ENCODE measurements around the gene ALPP. TPM values are rescaled to one million over a fixed set of nuclear protein-coding genes. Genes with fewer than 3 reads are reported as not detected.

The ALPP gene
- total RNA-seq, 1 experiment from 2014 or later, result 0.20 TPM

- Histone ChIP-seq H3K9me3 (ENCODE audit: control insufficient read depth, low read depth, low read length) (no peaks in the 10 kb centered on the region), H3K56ac (ENCODE audit: insufficient read length, low read depth, low read length) (no peak overlapping the region), H3K23me2 (ENCODE audit: insufficient read length, low read depth, low read length, poor library complexity, severe bottlenecking) (peaks cover 23% of the 10 kb centered on the region), H4K8ac (replicated peaks; ENCODE audit: insufficient read length, low read depth, low read length) (no peak overlapping the region), H3K27ac (ENCODE audit: insufficient read length, low read depth, low read length) (no peak overlapping the region), H2AK5ac (ENCODE audit: insufficient read length, low read length) (no peak overlapping the region), H4K5ac (ENCODE audit: insufficient read length, low read depth, low read length) (no peak overlapping the region), H2BK120ac (ENCODE audit: low read depth, low read length, poor library complexity, severe bottlenecking) (no peak overlapping the region), H3K18ac (ENCODE audit: insufficient read length, low read depth, low read length) (no peak overlapping the region), H3K23ac (ENCODE audit: insufficient read length, low read depth, low read length) (no peak overlapping the region), H3K9ac (ENCODE audit: extremely low read depth, insufficient read length, low read length) (no peak overlapping the region), H2BK12ac (ENCODE audit: insufficient read length, low read depth, low read length) (no peak overlapping the region), H3K79me1 (ENCODE audit: insufficient read depth, low read depth, low read length, poor library complexity, severe bottlenecking) (no peaks in the 10 kb centered on the region), H3K4ac (ENCODE audit: low read depth, low read length) (no peak overlapping the region), H2BK15ac (ENCODE audit: low read depth, low read length) (no peak overlapping the region), H4K20me1 (ENCODE audit: control insufficient read depth, insufficient read depth, insufficient read length) (no peaks in the 10 kb centered on the region), H2BK5ac (ENCODE audit: insufficient read length, low read length) (no peak overlapping the region), H2AFZ (ENCODE audit: low read length) (no peak overlapping the region), H3K4me2 (ENCODE audit: insufficient read depth, insufficient read length, low read length) (peak overlapping the region; percentile 71), H3K27me3 (ENCODE audit: insufficient read depth, low read length) (peaks cover 38% of the 10 kb centered on the region; the same call in 1 of the 2 replicates), H2BK20ac (ENCODE audit: low read depth, low read length, poor library complexity, severe bottlenecking) (no peak overlapping the region), H4K91ac (ENCODE audit: insufficient read length, low read depth, low read length) (no peak overlapping the region), H3K79me2 (ENCODE audit: insufficient read depth, low read length) (no peaks in the 10 kb centered on the region), H3K4me1 (ENCODE audit: insufficient read depth, low read length) (no peaks in the 10 kb centered on the region), H3T11ph (ENCODE audit: low read length) (no peak overlapping the region), H3K14ac (ENCODE audit: insufficient read depth, low read length) (no peak overlapping the region)
- TF ChIP-seq CTCF (conservative IDR thresholded peaks at IDR 0.05), result no peak; the same call in 2 of the 3 replicates
- peaks cover 34 to 44% of the 10 kb centered on the region in 2 experiments for H3K4me1 Mint-ChIP-seq
- H3K27me3 Mint-ChIP-seq (ENCODE audit: low read depth), result peaks cover 91% of the 10 kb centered on the region
- DNase-seq, result no peak
- no CpG with 5 or more reads among the region's 24 CpGs for WGBS (ENCODE audit: extremely low coverage, insufficient read length, low lambda C conversion rate)
- peak overlapping the region; percentile 64 to 78 for H3K4me3 Mint-ChIP-seq
- H3K27ac Mint-ChIP-seq, result no peak overlapping the region
- H3K9me3 Mint-ChIP-seq, result peaks cover 0 to 2% of the 10 kb centered on the region in 2 experiments; a peak in 2 of 5 replicates
- peaks cover 1 to 32% (median 3%) of the 10 kb centered on the region in 3 experiments; a peak in 5 of 7 replicates for H3K36me3 Mint-ChIP-seq (ENCODE audit: insufficient read depth in 1 of 3, low read depth in 3 of 3)
Measured at GRCh38 chr2:232385660-232386489, 7.3 kb downstream of the ALPP start.

Measured in H9 (cell line).